Body of pancreas (tissue), 4 donors: Measurements from ENCODE around the gene KRT82. TPM values are rescaled to one million over a fixed set of nuclear protein-coding genes. Genes with fewer than 3 reads are reported as not detected.
A peak's percentile ranks its signal among the peaks of the same experiment; 100 is the strongest.

ENCODE experiments used
- ATAC-seq: fragments of 150-250 bp; one replicate; pipeline ENCODE4 v1.9.1; 2016
- DNase-seq, 4 donors: peaks; one replicate each; pipeline ENCODE4 v3.0.0-alpha.2; 2019
- H3K27ac ChIP-seq, 4 donors: fragments of 200-600 bp; sonication (generic); 1 replicate in 3 of 4; 2 replicates in 1 of 4; pipeline versions ENCODE4 v1.5.1 to v1.6.1; 2016 to 2019; ENCODE audit warnings: mild to moderate bottlenecking in 1 of 4, mixed read lengths in 1 of 4, moderate library complexity in 1 of 4
- H3K27me3 ChIP-seq, 2 donors: fragments of 200-600 bp; sonication (generic); one replicate each; pipeline ENCODE4 v1.6.0; 2016; ENCODE audit warnings: mild to moderate bottlenecking in 1 of 2
- H3K36me3 ChIP-seq, 2 donors: fragments of 200-600 bp; sonication (generic); replicated peaks in 1 of 2; 2 replicates each; pipeline ENCODE4 v1.5.1; 2016; ENCODE audit warnings: low read depth in 2 of 2; ENCODE audit not compliant: insufficient read depth in 1 of 2
- H3K4me1 ChIP-seq: fragments of 200-600 bp; sonication (generic); one replicate; pipeline ENCODE4 v1.6.0; 2016
- H3K4me3 ChIP-seq, 2 donors: fragments of 200-600 bp; sonication (generic); 1 replicate in 1 of 2; 2 replicates in 1 of 2; pipeline ENCODE4 v1.5.1; 2016 to 2019
- H3K9me3 ChIP-seq, 3 donors: fragments of 200-600 bp; sonication (generic); 1 replicate in 2 of 3; 2 replicates in 1 of 3; pipeline ENCODE4 v1.5.1; 2016
- POLR2A ChIP-seq, 3 donors: fragments of 450-650 bp; IDR thresholded peaks; one replicate each; pipeline ENCODE4 v1.6.1; 2016; ENCODE audit warnings: antibody characterized with exemption in 3 of 3, mild to moderate bottlenecking in 2 of 3
- WGBS, 2 donors: methylation state at CpG; one replicate each; pipeline ENCODE4 v1.1.5; 2017; 5-methylcytosine and 5-hydroxymethylcytosine counted together
- intact Hi-C: fragments of 100-400 bp; cut with DNase I; formaldehyde crosslinking; loops from one replicate; pipeline ENCODE4 v1.15.1; 2023
- total RNA-seq, 2 donors: library from RNA; depleted of rRNA; stranded (reverse); fragments of >200 nt; gene quantifications; one replicate each; pipeline ENCODE4 v1.1.0, GENCODE V29; 2016
- TF ChIP-seq, protein P1 (sequence below), 7 experiments: fragments of 450-650 bp in 4 of 7; fragments of 200-600 bp in 3 of 7; sonication (generic) in 3 of 7; IDR thresholded peaks; one replicate each; pipeline ENCODE4 v1.5.1; 2016 to 2019; ENCODE audit warnings: antibody characterized with exemption in 7 of 7

Gene KRT82
- total RNA-seq, result not detected

DNA sequence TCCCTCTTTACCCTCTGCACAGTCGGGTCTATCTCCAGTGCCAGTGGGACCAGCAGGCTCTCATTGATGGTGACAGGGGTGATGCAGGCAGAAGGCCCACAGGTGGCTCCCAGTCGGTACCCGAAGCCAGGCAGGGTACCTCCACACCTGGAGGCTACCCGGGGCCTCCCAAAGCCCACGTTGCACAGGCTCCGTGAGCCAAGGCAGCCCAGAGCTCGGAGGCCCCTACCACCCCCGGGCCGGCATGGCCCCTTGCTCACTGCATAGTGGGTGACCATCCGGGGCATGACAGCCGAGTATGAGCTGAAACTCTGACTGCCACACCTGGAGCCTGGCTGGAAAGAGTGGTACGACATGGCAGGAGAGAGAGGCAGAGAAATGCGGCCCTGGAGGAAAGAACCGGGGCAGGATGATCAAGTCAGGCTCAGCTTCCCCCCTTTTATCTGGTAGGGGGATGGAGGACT is at the start of gene KRT82:
TSS of gene KRT82 (minus strand) at position 414 of the 464 bp plus-strand sequence. CDS start at position 356, 58 bp downstream.
- Histone ChIP-seq H3K9me3 (no peaks in the 10 kb centered on the region), H3K27ac (no peak within 1 kb of the TSS), H3K4me1 (no peaks in the 10 kb centered on the region), H3K27me3 (no peaks in the 10 kb centered on the region), H3K4me3 (no peak within 1 kb of the TSS), H3K36me3 (no peaks in the 10 kb centered on the region)
- DNase-seq (no peak), ATAC-seq (no peak)
- intact Hi-C loops, result no loop called here
- 74 to 78% methylated on average over 6 to 14 of the region's 14 CpGs for WGBS, 2 donors
- TF ChIP-seq POLR2A (IDR thresholded peaks at IDR 0.05), result no peak
- TF ChIP-seq, protein P1, sequence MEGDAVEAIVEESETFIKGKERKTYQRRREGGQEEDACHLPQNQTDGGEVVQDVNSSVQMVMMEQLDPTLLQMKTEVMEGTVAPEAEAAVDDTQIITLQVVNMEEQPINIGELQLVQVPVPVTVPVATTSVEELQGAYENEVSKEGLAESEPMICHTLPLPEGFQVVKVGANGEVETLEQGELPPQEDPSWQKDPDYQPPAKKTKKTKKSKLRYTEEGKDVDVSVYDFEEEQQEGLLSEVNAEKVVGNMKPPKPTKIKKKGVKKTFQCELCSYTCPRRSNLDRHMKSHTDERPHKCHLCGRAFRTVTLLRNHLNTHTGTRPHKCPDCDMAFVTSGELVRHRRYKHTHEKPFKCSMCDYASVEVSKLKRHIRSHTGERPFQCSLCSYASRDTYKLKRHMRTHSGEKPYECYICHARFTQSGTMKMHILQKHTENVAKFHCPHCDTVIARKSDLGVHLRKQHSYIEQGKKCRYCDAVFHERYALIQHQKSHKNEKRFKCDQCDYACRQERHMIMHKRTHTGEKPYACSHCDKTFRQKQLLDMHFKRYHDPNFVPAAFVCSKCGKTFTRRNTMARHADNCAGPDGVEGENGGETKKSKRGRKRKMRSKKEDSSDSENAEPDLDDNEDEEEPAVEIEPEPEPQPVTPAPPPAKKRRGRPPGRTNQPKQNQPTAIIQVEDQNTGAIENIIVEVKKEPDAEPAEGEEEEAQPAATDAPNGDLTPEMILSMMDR (IDR thresholded peaks at IDR 0.05), result no peak

DNA sequence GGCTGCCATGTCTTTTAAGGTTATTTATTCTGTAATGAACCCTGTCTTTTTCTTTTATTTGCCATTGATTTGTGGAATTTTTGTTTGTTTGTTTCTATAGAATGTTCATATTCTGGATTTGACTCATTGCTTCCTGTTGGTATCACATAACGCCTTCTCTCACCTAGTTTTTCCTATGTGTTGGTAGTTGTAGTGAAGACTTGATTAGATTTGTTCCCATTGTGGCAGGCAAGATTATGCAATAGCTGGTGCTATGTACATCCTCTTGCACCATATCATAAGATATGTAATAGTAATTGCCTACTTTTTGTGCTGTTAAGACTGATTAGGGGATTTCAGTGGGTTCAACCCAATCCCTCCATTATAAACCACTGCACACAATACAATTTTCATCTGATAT is 49.7 kb upstream of the KRT82 start:
- no peaks in the 10 kb centered on the region for H3K9me3 ChIP-seq
- intact Hi-C loops, result no loop called here
- no peaks in the 10 kb centered on the region for H3K27me3 ChIP-seq
- no peak overlapping the region for H3K27ac ChIP-seq
- ATAC-seq (no peak), DNase-seq (no peak)
- TF ChIP-seq, protein P1 (IDR thresholded peaks at IDR 0.05), result no peak
- no peak for TF ChIP-seq POLR2A (IDR thresholded peaks at IDR 0.05)
- no peaks in the 10 kb centered on the region for H3K4me1 ChIP-seq
- 71 to 79% methylated on average over 1 of the region's 1 CpG for WGBS, 2 donors
- H3K4me3 ChIP-seq, result no peak overlapping the region
- H3K36me3 ChIP-seq, result no peaks in the 10 kb centered on the region

DNA sequence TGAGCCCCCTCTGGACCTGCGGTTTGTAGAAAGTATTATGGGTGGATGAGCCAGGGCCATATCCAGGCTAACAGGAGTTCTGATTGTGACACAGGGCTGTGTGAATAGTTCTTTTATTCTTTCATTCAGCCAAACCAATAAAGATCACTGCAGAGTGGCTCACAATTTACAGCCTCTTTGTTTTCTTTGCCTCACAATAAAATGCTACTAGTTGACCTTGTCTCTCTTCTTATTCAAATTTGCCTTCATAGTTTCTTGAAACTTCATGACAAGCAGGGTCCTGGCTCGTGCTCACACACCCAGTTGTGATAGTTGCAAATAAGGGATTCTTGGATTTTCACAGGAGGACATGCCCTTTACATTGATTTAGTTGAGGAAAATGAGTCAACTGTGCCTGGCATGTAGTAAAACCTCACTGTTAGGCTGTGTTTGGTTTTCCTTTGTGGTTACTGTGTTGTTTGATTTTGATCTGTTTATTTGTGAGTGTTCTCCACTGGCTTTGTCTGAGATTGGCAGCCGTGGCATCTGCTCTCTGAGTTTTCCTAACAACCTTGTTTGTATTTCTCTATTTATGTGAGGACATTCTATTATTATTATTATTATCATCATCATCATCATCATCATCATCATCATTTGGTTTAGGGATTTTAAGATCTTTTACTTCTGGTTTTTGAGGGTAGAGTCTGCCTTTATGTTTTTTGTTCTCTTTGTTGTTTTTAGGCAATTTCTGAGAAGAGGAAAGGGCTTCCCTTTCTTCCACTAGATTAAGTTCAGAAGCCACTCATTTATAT is 48.5 kb upstream of the KRT82 start:
- H3K9me3 ChIP-seq, result no peaks in the 10 kb centered on the region
- TF ChIP-seq, protein P1 (IDR thresholded peaks at IDR 0.05), result no peak
- TF ChIP-seq POLR2A (IDR thresholded peaks at IDR 0.05), result no peak
- WGBS, 2 donors, result 62 to 63% methylated on average over 3 of the region's 3 CpGs
- no peaks in the 10 kb centered on the region for H3K36me3 ChIP-seq
- H3K27me3 ChIP-seq, result no peaks in the 10 kb centered on the region
- H3K27ac ChIP-seq, result no peak overlapping the region
- no peak for ATAC-seq
- no peak overlapping the region for H3K4me3 ChIP-seq
- H3K4me1 ChIP-seq, result no peaks in the 10 kb centered on the region
- intact Hi-C loops, result no loop called here
- DNase-seq, result no peak

DNA sequence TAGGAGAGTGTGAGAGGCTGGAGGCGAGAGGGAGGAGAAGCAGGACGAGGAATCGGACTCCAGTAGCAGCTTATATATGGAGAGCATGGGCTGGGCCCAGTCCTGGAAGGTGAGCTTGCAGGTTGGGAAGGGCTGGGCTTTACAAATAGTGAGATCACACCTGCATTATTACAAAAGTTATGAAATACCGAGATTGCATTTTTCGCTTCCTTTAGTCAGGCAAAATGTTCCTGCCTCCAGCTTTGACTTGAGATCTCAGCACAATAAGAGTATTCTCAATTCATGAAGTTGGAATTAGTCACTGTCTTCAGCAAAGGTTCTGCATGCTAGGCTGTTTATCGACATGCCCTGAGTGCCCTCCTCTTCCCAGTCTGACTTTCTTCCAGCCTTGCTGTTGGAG is 46.0 kb upstream of the KRT82 start, which contains the start of gene KRT6B:
TSS of gene KRT6B (minus strand) at position 46 of the 400 bp plus-strand sequence. CDS start 68 bp downstream, outside the sequence.
- no peak for DNase-seq
- intact Hi-C loops, result no loop called here
- 60 to 77% methylated on average over 6 of the region's 6 CpGs for WGBS, 2 donors
- Histone ChIP-seq H3K36me3 (no peaks in the 10 kb centered on the region), H3K4me1 (no peaks in the 10 kb centered on the region), H3K4me3 (no peak within 1 kb of the TSS), H3K9me3 (no peaks in the 10 kb centered on the region), H3K27me3 (no peaks in the 10 kb centered on the region), H3K27ac (peak within 1 kb of the TSS in 2 of 4 donors; percentile 24 to 41)
- ATAC-seq, result peak; percentile 21
- no peak for TF ChIP-seq POLR2A (IDR thresholded peaks at IDR 0.05)
- TF ChIP-seq, protein P1 (IDR thresholded peaks at IDR 0.05), result no peak
